ENCODE results near the gene FAM118B. TPM values are rescaled to one million over a fixed set of nuclear protein-coding genes. Genes with fewer than 3 reads are reported as not detected.

The FAM118B gene
- total and polyA plus RNA-seq, 2 of the 8 experiments (the other 6 are each of a cell fraction or from before 2014, with no cell fraction given), result 25.3 to 48.3 TPM

DNA sequence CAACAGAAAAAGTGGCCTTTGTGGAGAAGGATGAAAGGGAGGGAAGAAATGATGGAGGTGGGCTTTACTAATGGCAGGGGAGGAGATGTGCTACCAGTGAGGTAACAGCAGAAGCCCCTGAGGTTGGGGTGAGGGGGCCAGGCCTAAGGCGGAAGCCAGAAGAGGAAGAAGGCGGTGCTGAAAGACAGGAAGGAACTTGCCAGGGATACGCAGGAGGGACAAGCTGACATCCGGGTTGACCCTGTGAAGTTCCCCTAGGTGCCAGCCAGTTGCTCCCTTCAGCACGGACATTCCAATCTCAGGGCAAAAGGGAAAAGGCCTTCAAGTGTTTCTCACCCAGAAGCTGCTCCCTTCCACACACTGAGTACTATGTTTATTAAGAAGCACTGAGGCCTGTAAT, 69.0 kb downstream of the FAM118B start:
- H2BK120ac ChIP-seq (replicated peaks; ENCODE audit: low read depth, low read length), result no peak overlapping the region
- peaks cover 2% of the 10 kb centered on the region; the same call in 1 of the 2 replicates for H3K79me1 ChIP-seq (ENCODE audit: low read depth, low read length)
- no peak overlapping the region for H3K4ac ChIP-seq (replicated peaks; ENCODE audit: insufficient read length, low read depth, low read length)
- H3K9ac ChIP-seq (replicated peaks in 1 of 4; ENCODE audit: extremely low read depth in 1 of 4, low read depth in 3 of 4, low read length in 3 of 4), result no peak overlapping the region
- no peak overlapping the region for H2AFZ ChIP-seq (ENCODE audit: low read length)
- H3K4me2 ChIP-seq (ENCODE audit: insufficient read depth in 1 of 2, low read depth in 2 of 2, low read length in 2 of 2), result no peak overlapping the region
- no peak overlapping the region for H2BK20ac ChIP-seq (ENCODE audit: low read length)
- 85% methylated on average over 5 of the region's 5 CpGs; no CpG with 5 or more reads in 1 of the 2 experiments for WGBS, 2 experiments (ENCODE audit: extremely low coverage in 1 of 2, insufficient coverage in 1 of 2, insufficient read length in 1 of 2, insufficient replicate concordance in 2 of 2, low coverage in 1 of 2, low lambda C conversion rate in 2 of 2, missing lambda C conversion rate in 1 of 2)
- no peak overlapping the region for H4K5ac ChIP-seq (ENCODE audit: insufficient read length, low read depth, low read length)
- no peaks in the 10 kb centered on the region for H3K79me2 ChIP-seq (ENCODE audit: control insufficient read depth in 1 of 2, insufficient read depth in 2 of 2, low read length in 2 of 2)
- H3K27me3 ChIP-seq (replicated peaks in 1 of 4; ENCODE audit: control insufficient read depth in 3 of 4, extremely low read depth in 1 of 4, insufficient read depth in 3 of 4, low read length in 3 of 4), result peaks cover 0 to 5% (median 2%) of the 10 kb centered on the region in 4 experiments; a peak in 4 of 7 replicates
- peaks cover 2% of the 10 kb centered on the region in 2 experiments for H4K20me1 ChIP-seq (replicated peaks in 1 of 2; ENCODE audit: control insufficient read depth in 1 of 2, insufficient read depth in 2 of 2, low read length in 2 of 2)
- H2BK5ac ChIP-seq (ENCODE audit: low read depth, low read length), result no peak overlapping the region
- H2BK12ac ChIP-seq (ENCODE audit: low read depth, low read length), result no peak overlapping the region
- H3K9me3 ChIP-seq (ENCODE audit: insufficient read depth in 2 of 2, low read depth in 1 of 2, low read length in 1 of 2), result no peaks in the 10 kb centered on the region; a peak in 1 of 4 replicates
- POLR2A ChIA-PET (ENCODE audit: partially characterized antibody), result interaction anchor here (0.8 to 4.6 kb wide), 10 partner anchors 9 to 155 kb away, joined by 3 to 75 read pairs (median 6); partner anchors contain the start of genes DCPS, FOXRED1 and SRPRA
- H3K23me2 ChIP-seq (ENCODE audit: low read depth, low read length), result peaks cover 13% of the 10 kb centered on the region
- CTCF ChIA-PET (ENCODE audit: partially characterized antibody), result interaction anchor here (1.3 kb wide), 1 partner anchor 20 kb away, joined by 5 read pairs; no protein-coding TSS in a partner anchor
- H3K36me3 ChIP-seq (ENCODE audit: control insufficient read depth in 2 of 4, insufficient read depth in 4 of 4, low read length in 3 of 4), result peaks cover 8 to 20% (median 12%) of the 10 kb centered on the region in 4 experiments; a peak in 7 of 8 replicates
- DNase-seq (ENCODE audit: low read depth in 1 of 2, low spot score in 2 of 2), result no peak
- FAIRE-seq, result no peak
- H3K56ac ChIP-seq (replicated peaks; ENCODE audit: insufficient read length, low read depth, low read length), result no peak overlapping the region
- no peak overlapping the region for H3K23ac ChIP-seq (ENCODE audit: insufficient read length)
- H4K91ac ChIP-seq (replicated peaks; ENCODE audit: insufficient read length, low read length), result no peak overlapping the region
- H3K27ac ChIP-seq (ENCODE audit: low read depth, low read length), result no peak overlapping the region
- H4K8ac ChIP-seq (ENCODE audit: extremely low read depth, insufficient read depth, low read length), result no peak overlapping the region
- no peak overlapping the region for H3K4me3 ChIP-seq (ENCODE audit: extremely low read depth in 1 of 4, insufficient read depth in 2 of 4, low read depth in 3 of 4, low read length in 4 of 4)
- H2AK5ac ChIP-seq (ENCODE audit: low read depth, low read length), result no peak overlapping the region
- no peak overlapping the region for H3K18ac ChIP-seq (ENCODE audit: extremely low read depth, low read length)
- no peak overlapping the region for H2BK15ac ChIP-seq (ENCODE audit: low read length)
- peaks cover 0 to 6% (median 4%) of the 10 kb centered on the region in 4 experiments; a peak in 4 of 7 replicates for H3K4me1 ChIP-seq (replicated peaks in 1 of 4; ENCODE audit: control insufficient read depth in 3 of 4, insufficient read depth in 4 of 4, low read length in 3 of 4)
- no peak overlapping the region for H3K14ac ChIP-seq (ENCODE audit: insufficient read length)
- TF ChIP-seq KDM4A (IDR thresholded peaks at IDR 0.05; ENCODE audit: low read depth, low read length, severe bottlenecking) (no peak), BCL11A (IDR thresholded peaks at IDR 0.05; ENCODE audit: low read depth in 2 of 2, low read length in 2 of 2) (no peak), EP300 (IDR thresholded peaks at IDR 0.05; ENCODE audit: borderline replicate concordance in 1 of 2, low read depth in 2 of 2, low read length in 2 of 2) (no peak), MAFK (IDR thresholded peaks at IDR 0.05; ENCODE audit: low read depth, low read length) (no peak), SIRT6 (IDR thresholded peaks at IDR 0.05; ENCODE audit: low read length) (no peak), SP4 (IDR thresholded peaks at IDR 0.05; ENCODE audit: low read length) (no peak), GABPA (IDR thresholded peaks at IDR 0.05; ENCODE audit: borderline replicate concordance, insufficient read depth, low read length) (no peak), BRCA1 (IDR thresholded peaks at IDR 0.05; ENCODE audit: low read depth, low read length) (no peak), PHF8 (conservative IDR thresholded peaks at IDR 0.05; ENCODE audit: low read depth, low read length) (no peak), GTF2F1 (IDR thresholded peaks at IDR 0.05; ENCODE audit: borderline replicate concordance, low read depth, low read length) (no peak), RNF2 (IDR thresholded peaks at IDR 0.05; ENCODE audit: borderline replicate concordance, low read depth, low read length, missing control alignments, poor library complexity, severe bottlenecking) (no peak), POLR2A (IDR thresholded peaks at IDR 0.05; ENCODE audit: control extremely low read depth in 1 of 2, low read depth in 2 of 2, low read length in 2 of 2) (no peak), JUND (IDR thresholded peaks at IDR 0.05; ENCODE audit: low read length) (no peak), JUN (IDR thresholded peaks at IDR 0.05; ENCODE audit: low read depth, low read length) (no peak)
